GM19099 (cell line): ENCODE results near the gene ROGDI.

Source experiments
- POLR2A ChIP-seq: IDR thresholded peaks from 3 replicates; pipeline ENCODE4 v1.6.1; 2011; ENCODE audit warnings: low read depth; ENCODE audit not compliant: insufficient read length; ENCODE audit errors: extremely low read depth

Gene ROGDI

GRCh38 chr16:4748682-4749411 lies 53.6 kb downstream of the ROGDI start:
- TF ChIP-seq POLR2A = no peak

DNA sequence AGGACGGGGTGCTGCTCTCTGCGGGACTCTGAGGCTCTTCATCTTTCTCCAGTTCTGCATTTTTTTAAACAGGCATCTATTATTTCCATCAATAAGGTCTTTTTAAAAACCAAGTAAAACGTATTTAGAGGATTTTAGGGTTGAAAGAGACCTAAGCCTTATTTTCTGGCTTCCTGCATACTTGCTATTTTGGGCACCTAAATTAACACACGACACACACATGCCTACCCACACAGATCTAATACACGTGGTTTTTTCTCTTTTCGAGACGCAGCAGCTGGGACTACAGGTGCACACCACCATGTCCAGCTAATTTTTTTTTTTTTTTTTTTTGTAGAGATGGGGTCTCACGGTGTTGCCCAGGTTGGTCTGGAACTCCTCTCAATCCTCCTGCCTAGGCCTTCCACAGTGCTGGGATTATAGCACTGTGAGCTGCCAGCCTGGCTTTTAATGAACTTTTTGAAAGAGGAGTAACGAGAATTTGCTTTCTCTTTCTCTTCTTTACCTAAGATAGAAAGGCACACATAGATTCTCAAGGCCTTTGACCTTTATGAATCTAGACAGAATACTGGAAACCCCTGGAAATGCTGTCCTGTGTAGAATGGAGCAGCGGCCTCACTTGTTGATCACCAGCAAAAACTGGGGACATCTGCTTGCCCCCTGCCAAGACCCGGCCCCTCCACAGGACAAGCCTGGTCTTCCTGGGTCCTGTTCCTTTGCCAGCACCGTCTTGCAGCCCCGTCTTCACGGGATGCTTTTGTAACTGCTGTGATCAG lies 54.3 kb downstream of the ROGDI start:
- TF ChIP-seq POLR2A = no peak

DNA sequence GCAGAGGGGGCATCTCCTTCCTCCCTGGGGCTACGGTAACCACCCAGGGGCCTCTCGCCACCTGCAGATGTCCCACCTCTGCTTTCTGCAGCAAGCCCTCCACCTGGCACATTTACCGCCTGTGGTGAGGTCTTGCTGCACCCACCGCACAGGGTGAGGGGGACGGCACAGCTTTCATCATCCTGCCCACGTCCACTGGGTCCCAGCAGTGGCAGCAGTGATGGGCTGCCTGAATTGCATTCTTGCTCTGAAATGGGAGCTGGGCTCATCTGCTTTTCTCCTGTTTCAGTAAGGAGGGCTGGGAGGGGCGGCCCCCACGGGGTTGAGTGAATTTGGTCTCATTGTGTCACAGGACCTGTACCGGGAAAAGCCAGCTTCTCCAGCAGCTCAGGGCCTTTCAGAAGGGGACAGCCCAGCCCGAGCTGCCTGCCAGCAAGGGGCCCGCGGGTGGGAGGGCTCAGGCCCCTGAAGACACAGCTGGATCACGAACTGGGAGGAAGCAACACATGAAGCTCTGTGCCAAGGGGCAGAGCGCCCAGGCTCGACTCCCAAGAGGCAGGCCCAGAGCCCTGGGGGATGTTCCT lies 55.4 kb downstream of the ROGDI start:
- no peak for TF ChIP-seq POLR2A
